Vagina (tissue), 2 donors: ENCODE data around the gene FUT8.

Experiments used
- CTCF ChIP-seq, 3 experiments: fragments of 450-650 bp in 2 of 3; fragments of 200-600 bp in 1 of 3; sonication (generic) in 1 of 3; IDR thresholded peaks; one replicate each; pipeline ENCODE4 v1.5.1; 2017 to 2019; ENCODE audit warnings: antibody characterized with exemption in 3 of 3, mild to moderate bottlenecking in 2 of 3, moderate library complexity in 2 of 3
- POLR2A ChIP-seq, 2 donors: fragments of 450-650 bp; IDR thresholded peaks; one replicate each; pipeline ENCODE4 v1.6.1; 2017; ENCODE audit warnings: antibody characterized with exemption in 2 of 2, mild to moderate bottlenecking in 2 of 2, moderate library complexity in 2 of 2
- POLR2AphosphoS5 ChIP-seq, 2 donors: sonication (generic); formaldehyde crosslinking; IDR thresholded peaks; one replicate each; pipeline ENCODE4 v1.9.0; 2017; ENCODE audit warnings: antibody characterized with exemption in 2 of 2, mild to moderate bottlenecking in 2 of 2, low read depth in 1 of 2; ENCODE audit not compliant: insufficient read depth in 1 of 2

- TF ChIP-seq POLR2AphosphoS5 (IDR thresholded peaks at IDR 0.05; ENCODE audit: insufficient read depth in 1 of 2, low read depth in 1 of 2) (no peak), CTCF (IDR thresholded peaks at IDR 0.05) (no peak), POLR2A (IDR thresholded peaks at IDR 0.05) (no peak)
Observed at GRCh38 chr14:65517635-65518542, 105.4 kb downstream of the FUT8 start.
